ENCODE measurements around the gene MRPL14. TPM values are rescaled to one million over a fixed set of nuclear protein-coding genes. Genes with fewer than 3 reads are reported as not detected.

Gene MRPL14
- total and polyA plus RNA-seq, 9 of the 15 experiments (the other 6 are each of a cell fraction or from before 2014, with no cell fraction given), result 126 to 424 (median 165) TPM

- TF ChIP-seq TSHZ1 (CRISPR knock-in tag; IDR thresholded peaks at IDR 0.05), result no peak
- TF ChIP-seq ZNF518B (CRISPR knock-in tag; IDR thresholded peaks at IDR 0.05), result no peak
- TF ChIP-seq MTA1 (IDR thresholded peaks at IDR 0.05; ENCODE audit: borderline replicate concordance), result peak; percentile 63
- TF ChIP-seq HOMEZ (CRISPR knock-in tag; IDR thresholded peaks at IDR 0.05), result no peak
- TF ChIP-seq DIDO1 (tag; IDR thresholded peaks at IDR 0.05; ENCODE audit: low read depth), result no peak
- TF ChIP-seq NR3C1 (CRISPR knock-in tag; IDR thresholded peaks at IDR 0.05), result no peak
- TF ChIP-seq PTBP1 (IDR thresholded peaks at IDR 0.05; ENCODE audit: low read depth, low read length), result no peak
- no peak for TF ChIP-seq ASH1L (IDR thresholded peaks at IDR 0.05; ENCODE audit: borderline replicate concordance, low read depth, partially characterized antibody)
- TF ChIP-seq PHF20 (IDR thresholded peaks at IDR 0.05; ENCODE audit: partially characterized antibody), result no peak
- TF ChIP-seq PTRF (tag; IDR thresholded peaks at IDR 0.05), result no peak
- no peak for TF ChIP-seq BCL6 (CRISPR knock-in tag; IDR thresholded peaks at IDR 0.05)
- peak; percentile 35; the same call in 1 of the 2 replicates for TF ChIP-seq TRIM28 (IDR thresholded peaks at IDR 0.05)
- TF ChIP-seq KAT2B (IDR thresholded peaks at IDR 0.05; ENCODE audit: low read depth, low read length), result no peak
- no peak for TF ChIP-seq ZNF561 (CRISPR knock-in tag; conservative IDR thresholded peaks at IDR 0.05)
- TF ChIP-seq HSF4 (CRISPR knock-in tag; IDR thresholded peaks at IDR 0.05; ENCODE audit: borderline replicate concordance), result peak; percentile 78; the same call in 1 of the 2 replicates
- no peak for TF ChIP-seq E2F8 (IDR thresholded peaks at IDR 0.05; ENCODE audit: low read depth, partially characterized antibody)
- TF ChIP-seq GTF2F1 (IDR thresholded peaks at IDR 0.05; ENCODE audit: low read depth, low read length), result no peak
- peak; percentile 20; the same call in 1 of the 2 replicates for TF ChIP-seq GABPB1 (CRISPR knock-in tag; IDR thresholded peaks at IDR 0.05)
Observed at GRCh38 chr6:44074439-44074812, 52.8 kb downstream of the MRPL14 start (continued).

Data from K562 (cell line).